ENCODE data around the gene TRIP4.

Gene TRIP4

DNA sequence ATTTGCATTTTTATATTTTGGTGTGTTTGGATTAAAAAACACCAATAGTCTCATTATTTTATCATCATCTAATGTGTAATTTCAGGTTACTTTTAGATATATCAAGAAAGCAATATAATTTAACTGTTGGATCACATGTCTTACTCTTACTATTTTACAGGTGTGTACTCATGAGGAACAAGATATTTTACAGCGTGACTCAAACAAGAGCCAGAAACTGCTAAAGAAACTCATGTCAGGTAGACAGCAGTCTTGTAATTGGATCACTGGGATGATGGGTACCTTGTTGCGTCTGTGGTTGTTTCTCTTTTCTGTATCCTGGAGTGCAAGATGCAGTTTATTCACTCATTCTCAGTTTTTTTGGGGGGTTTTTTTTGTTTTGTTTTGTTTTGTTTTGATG, 12.9 kb downstream of the TRIP4 start:
- in situ Hi-C loops (cut with HindIII; ENCODE audit: low sequenced_read_pairs), result no loop called here
- no peak for DNase-seq (ENCODE audit: low read depth)
- TF ChIP-seq CTCF (IDR thresholded peaks at IDR 0.05; ENCODE audit: low read depth, low read length, missing control alignments), result no peak
- H3K4me3 ChIP-seq (ENCODE audit: low read depth, low read length), result no peak overlapping the region

GRCh38 chr15:64412216-64412615, 24.6 kb downstream of the TRIP4 start:
- in situ Hi-C loops (cut with HindIII; ENCODE audit: low sequenced_read_pairs), result no loop called here
- no peak for TF ChIP-seq CTCF (IDR thresholded peaks at IDR 0.05; ENCODE audit: low read depth, low read length, missing control alignments)
- DNase-seq (ENCODE audit: low read depth), result no peak
- no peak overlapping the region for H3K4me3 ChIP-seq (ENCODE audit: low read depth, low read length)

GRCh38 chr15:64422697-64423096, 35.1 kb downstream of the TRIP4 start:
- no peak for TF ChIP-seq CTCF (IDR thresholded peaks at IDR 0.05; ENCODE audit: low read depth, low read length, missing control alignments)
- DNase-seq (ENCODE audit: low read depth), result no peak
- H3K4me3 ChIP-seq (ENCODE audit: low read depth, low read length), result no peak overlapping the region
- in situ Hi-C loops (cut with HindIII; ENCODE audit: low sequenced_read_pairs), result no loop called here

DNA sequence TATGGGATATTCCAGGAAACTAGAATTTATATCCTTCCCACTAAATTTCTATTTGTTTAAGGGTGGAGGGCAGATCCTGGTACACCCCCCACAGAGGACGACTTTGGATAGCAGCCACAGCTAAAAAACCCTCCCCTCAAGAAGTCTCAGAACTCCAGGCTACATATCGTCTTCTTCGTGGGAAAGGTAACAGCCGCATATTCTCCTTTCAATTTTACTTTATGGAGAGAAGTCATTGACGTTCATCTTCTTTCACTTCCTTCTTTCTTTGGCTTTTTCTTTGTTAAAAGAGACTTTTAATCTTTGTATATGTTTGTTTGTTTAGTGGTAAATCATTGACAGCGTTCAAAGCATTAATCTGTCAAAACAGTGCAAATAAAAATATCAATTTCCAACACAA, 36.3 kb downstream of the TRIP4 start:
- in situ Hi-C loops (cut with HindIII; ENCODE audit: low sequenced_read_pairs), result no loop called here
- TF ChIP-seq CTCF (IDR thresholded peaks at IDR 0.05; ENCODE audit: low read depth, low read length, missing control alignments), result no peak
- H3K4me3 ChIP-seq (ENCODE audit: low read depth, low read length), result no peak overlapping the region
- no peak for DNase-seq (ENCODE audit: low read depth)

DNA sequence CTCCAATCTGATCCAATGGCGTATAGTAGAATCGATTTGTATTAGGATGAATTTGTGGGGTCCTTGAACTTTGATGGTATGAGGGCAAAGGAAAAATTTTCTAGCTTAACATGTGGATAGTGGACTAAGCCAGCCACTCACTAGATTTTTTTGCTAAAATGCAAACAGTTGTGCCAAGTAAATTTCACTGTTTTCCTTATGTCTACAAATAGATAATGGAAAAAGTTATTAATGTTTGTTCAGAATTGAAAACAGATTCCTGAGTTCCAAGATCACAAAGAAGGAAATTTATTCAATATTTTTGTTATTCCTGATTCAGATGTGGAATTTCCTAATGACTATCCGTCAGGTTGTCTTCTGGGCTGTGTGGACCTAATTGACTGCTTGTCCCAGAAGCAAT, 37.6 kb downstream of the TRIP4 start:
- in situ Hi-C loops (cut with HindIII; ENCODE audit: low sequenced_read_pairs), result no loop called here
- DNase-seq (ENCODE audit: low read depth), result no peak
- TF ChIP-seq CTCF (IDR thresholded peaks at IDR 0.05; ENCODE audit: low read depth, low read length, missing control alignments), result no peak
- H3K4me3 ChIP-seq (ENCODE audit: low read depth, low read length), result no peak overlapping the region

DNA sequence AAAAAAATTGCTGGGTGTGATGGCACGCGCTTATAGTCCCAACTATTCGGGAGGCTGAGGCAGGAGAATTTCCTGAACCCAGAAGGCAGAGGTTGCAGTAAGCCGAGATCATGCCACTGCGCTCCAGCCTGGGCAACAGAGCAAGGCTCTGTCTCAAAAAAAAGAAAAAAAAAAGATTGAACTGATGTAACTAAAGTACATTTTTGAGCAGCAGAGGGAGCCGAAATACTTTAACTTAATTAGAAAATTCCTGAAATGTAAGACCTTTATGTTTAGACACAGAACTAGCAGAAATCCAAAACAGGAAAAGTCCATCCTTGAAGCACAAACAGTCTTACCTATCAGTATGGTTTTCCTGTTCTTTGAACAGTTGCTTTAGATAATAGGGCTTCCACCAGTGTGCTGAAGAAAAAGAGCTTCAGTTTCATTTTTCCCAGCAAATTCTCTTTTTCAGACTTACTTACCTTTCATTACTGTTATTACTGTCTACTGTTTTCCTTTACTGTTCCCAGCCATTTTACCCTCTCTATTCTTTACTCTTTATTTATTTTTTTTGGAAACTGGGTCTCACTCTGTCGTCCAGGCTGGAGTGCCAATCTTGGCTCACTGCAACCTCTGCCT, 39.3 kb downstream of the TRIP4 start:
- peak; percentile 41 for DNase-seq (ENCODE audit: low read depth)
- in situ Hi-C loops (cut with HindIII; ENCODE audit: low sequenced_read_pairs), result no loop called here
- H3K4me3 ChIP-seq (ENCODE audit: low read depth, low read length), result no peak overlapping the region
- no peak for TF ChIP-seq CTCF (IDR thresholded peaks at IDR 0.05; ENCODE audit: low read depth, low read length, missing control alignments)

Measured in astrocyte of the cerebellum (primary cell).